Thyroid gland (tissue), 4 donors: ENCODE data around the gene LAMTOR4. TPM values are rescaled to one million over a fixed set of nuclear protein-coding genes. Genes with fewer than 3 reads are reported as not detected.
"Not testable (repeated sequence)": the region's sequence is repeated elsewhere in the genome, so short reads cannot be mapped to it uniquely, and the experiment has no call there.

Experiments used
- DNase-seq, 2 donors: peaks; one replicate each; pipeline ENCODE4 v3.0.0-alpha.2; 2019
- H3K27ac ChIP-seq, 3 donors: fragments of 200-600 bp; sonication (generic); 1 replicate in 2 of 3; 2 replicates in 1 of 3; pipeline ENCODE4 v1.5.1; 2016 to 2019; ENCODE audit warnings: mild to moderate bottlenecking in 1 of 3, moderate library complexity in 1 of 3
- H3K27me3 ChIP-seq: fragments of 200-600 bp; sonication (generic); one replicate; pipeline ENCODE4 v1.5.1; 2019
- H3K36me3 ChIP-seq, 2 donors: fragments of 200-600 bp; sonication (generic); one replicate each; pipeline ENCODE4 v1.5.1; 2016 to 2019
- H3K4me1 ChIP-seq, 2 donors: fragments of 200-600 bp; sonication (generic); one replicate each; pipeline ENCODE4 v1.5.1; 2017 to 2019
- H3K4me3 ChIP-seq, 3 donors: fragments of 200-600 bp; sonication (generic); replicated peaks in 1 of 3; 1 replicate in 2 of 3; 2 replicates in 1 of 3; pipeline ENCODE4 v1.5.1; 2016; ENCODE audit warnings: mild to moderate bottlenecking in 1 of 3
- H3K9me3 ChIP-seq: fragments of 200-600 bp; sonication (generic); one replicate; pipeline ENCODE4 v1.5.1; 2017
- CTCF ChIP-seq, 6 experiments: fragments of 200-600 bp in 3 of 6; fragments of 450-650 bp in 3 of 6; sonication (generic) in 3 of 6; IDR thresholded peaks; one replicate each; pipeline ENCODE4 v1.5.1; 2016 to 2019; ENCODE audit warnings: antibody characterized with exemption in 6 of 6, mild to moderate bottlenecking in 2 of 6, inconsistent platforms in 1 of 6, moderate library complexity in 1 of 6
- POLR2A ChIP-seq, 2 donors: fragments of 450-650 bp; IDR thresholded peaks; one replicate each; pipeline ENCODE4 v1.6.1; 2017; ENCODE audit warnings: antibody characterized with exemption in 2 of 2, mild to moderate bottlenecking in 2 of 2, moderate library complexity in 1 of 2
- WGBS, 2 donors: methylation state at CpG; one replicate each; pipeline ENCODE4 v1.1.5; 2017; 5-methylcytosine and 5-hydroxymethylcytosine counted together
- intact Hi-C: fragments of 100-400 bp; cut with DNase I; formaldehyde crosslinking; loops from one replicate; pipeline ENCODE4 v1.15.1; 2023
- total RNA-seq, 4 donors: library from RNA; depleted of rRNA; stranded (reverse); fragments of >200 nt; gene quantifications; one replicate each; pipeline ENCODE4 v1.2.3, GENCODE V29; 2016

LAMTOR4 gene
- total RNA-seq, 4 donors from 2014 or later: 69.7 to 264 (median 204) TPM

GRCh38 chr7:100177045-100178001 lies 28.6 kb downstream of the LAMTOR4 start, which contains the start of the genes GPC2 and STAG3:
Gene GPC2, minus strand, starts transcription at chr7:100177381. Its CDS starts 182 bp downstream, at chr7:100177199.
Gene STAG3, plus strand, starts transcription at chr7:100177918. Its CDS starts 2,639 bp downstream, at chr7:100180557.
- H3K27ac ChIP-seq: no peak within 1 kb of the TSS
- DNase-seq: peak; percentile 87
- TF ChIP-seq POLR2A (IDR thresholded peaks at IDR 0.05): no peak
- TF ChIP-seq CTCF (IDR thresholded peaks at IDR 0.05): no peak
- no peaks in the 10 kb centered on the region for H3K27me3 ChIP-seq
- H3K4me3 ChIP-seq: peak within 1 kb of the TSS in 1 of 3 donors; percentile 34
- H3K9me3 ChIP-seq: no peaks in the 10 kb centered on the region
- 5 to 12% methylated on average over 36 to 57 of the region's 78 CpGs for WGBS, 2 donors
- peaks cover 8 to 9% of the 10 kb centered on the region in 2 donors for H3K4me1 ChIP-seq
- no peaks in the 10 kb centered on the region for H3K36me3 ChIP-seq
- intact Hi-C loops: no loop called here

- intact Hi-C loops, H3K27me3 ChIP-seq: not testable (repeated sequence)
- 95 to 97% methylated on average over 3 of the region's 3 CpGs for WGBS, 2 donors
Observed at GRCh38 chr7:100180084-100180483, 31.4 kb downstream of the LAMTOR4 start.

GRCh38 chr7:100182616-100183015 lies 33.9 kb downstream of the LAMTOR4 start:
- H3K27ac ChIP-seq, H3K9me3 ChIP-seq, intact Hi-C loops, DNase-seq, H3K36me3 ChIP-seq, H3K27me3 ChIP-seq, H3K4me3 ChIP-seq, H3K4me1 ChIP-seq: not testable (repeated sequence)
- WGBS, 2 donors: 80 to 84% methylated on average over 6 of the region's 6 CpGs

More at GRCh38 chr7:100180084-100180483, 31.4 kb downstream of the LAMTOR4 start:
- not testable (repeated sequence) for H3K4me3 ChIP-seq, DNase-seq, H3K36me3 ChIP-seq, H3K4me1 ChIP-seq, H3K27ac ChIP-seq, H3K9me3 ChIP-seq

- H3K9me3 ChIP-seq, H3K27ac ChIP-seq, DNase-seq, H3K4me1 ChIP-seq, intact Hi-C loops, H3K4me3 ChIP-seq, H3K27me3 ChIP-seq, H3K36me3 ChIP-seq: not testable (repeated sequence)
- WGBS, 2 donors: 92% methylated on average over 6 of the region's 6 CpGs
Observed at GRCh38 chr7:100183090-100183489, 34.4 kb downstream of the LAMTOR4 start.

GRCh38 chr7:100185726-100186125 lies 37.0 kb downstream of the LAMTOR4 start:
- no peak for DNase-seq
- no peak overlapping the region for H3K27ac ChIP-seq
- intact Hi-C loops: no loop called here
- no peaks in the 10 kb centered on the region for H3K36me3 ChIP-seq
- WGBS, 2 donors: 83 to 85% methylated on average over 2 of the region's 2 CpGs
- H3K9me3 ChIP-seq: no peaks in the 10 kb centered on the region
- H3K4me3 ChIP-seq: no peak overlapping the region
- TF ChIP-seq POLR2A (IDR thresholded peaks at IDR 0.05) (no peak), CTCF (IDR thresholded peaks at IDR 0.05) (no peak)
- no peaks in the 10 kb centered on the region for H3K27me3 ChIP-seq
- no peaks in the 10 kb centered on the region for H3K4me1 ChIP-seq

GRCh38 chr7:100189061-100189460 lies 40.3 kb downstream of the LAMTOR4 start:
- no peak for DNase-seq
- TF ChIP-seq POLR2A (IDR thresholded peaks at IDR 0.05) (no peak), CTCF (IDR thresholded peaks at IDR 0.05) (no peak)
- WGBS, 2 donors: 68 to 81% methylated on average over 3 of the region's 3 CpGs
- Histone ChIP-seq H3K27ac (no peak overlapping the region), H3K9me3 (no peaks in the 10 kb centered on the region), H3K4me3 (no peak overlapping the region), H3K36me3 (no peaks in the 10 kb centered on the region), H3K27me3 (no peaks in the 10 kb centered on the region), H3K4me1 (peaks cover 0 to 15% of the 10 kb centered on the region in 2 donors)
- intact Hi-C loops: no loop called here
